Vagina (tissue), 2 donors: ENCODE measurements around the gene CD226. TPM values are rescaled to one million over a fixed set of nuclear protein-coding genes. Genes with fewer than 3 reads are reported as not detected.

Experiments
- DNase-seq, 2 donors: peaks; one replicate each; pipeline ENCODE4 v3.0.0-alpha.2; 2017; ENCODE audit errors: extremely low spot score in 2 of 2
- H3K27ac ChIP-seq: fragments of 200-600 bp; sonication (generic); one replicate; pipeline ENCODE4 v1.5.1; 2019
- H3K27me3 ChIP-seq: fragments of 200-600 bp; sonication (generic); one replicate; pipeline ENCODE4 v1.5.1; 2019
- H3K36me3 ChIP-seq, 2 donors: fragments of 200-600 bp; sonication (generic); one replicate each; pipeline ENCODE4 v1.5.1; 2017 to 2019
- H3K4me1 ChIP-seq: fragments of 200-600 bp; sonication (generic); one replicate; pipeline ENCODE4 v1.5.1; 2019
- H3K4me3 ChIP-seq, 2 donors: fragments of 200-600 bp; sonication (generic); 1 replicate in 1 of 2; 2 replicates in 1 of 2; pipeline ENCODE4 v1.5.1; 2016 to 2019
- H3K9me3 ChIP-seq: fragments of 200-600 bp; sonication (generic); one replicate; pipeline ENCODE4 v1.5.1; 2019
- POLR2A ChIP-seq, 2 donors: fragments of 450-650 bp; IDR thresholded peaks; one replicate each; pipeline ENCODE4 v1.6.1; 2017; ENCODE audit warnings: antibody characterized with exemption in 2 of 2, mild to moderate bottlenecking in 2 of 2, moderate library complexity in 2 of 2
- POLR2AphosphoS5 ChIP-seq, 2 donors: sonication (generic); formaldehyde crosslinking; IDR thresholded peaks; one replicate each; pipeline ENCODE4 v1.9.0; 2017; ENCODE audit warnings: antibody characterized with exemption in 2 of 2, mild to moderate bottlenecking in 2 of 2, low read depth in 1 of 2; ENCODE audit not compliant: insufficient read depth in 1 of 2
- intact Hi-C: fragments of 100-400 bp; cut with DNase I; formaldehyde crosslinking; loops from one replicate; pipeline ENCODE4 v1.15.1; 2023
- total RNA-seq: library from RNA; depleted of rRNA; stranded (reverse); fragments of >200 nt; gene quantifications from one replicate; pipeline ENCODE4 v1.2.3, GENCODE V29; 2016
- TF ChIP-seq, protein P1 (sequence below), 3 experiments: fragments of 450-650 bp in 2 of 3; fragments of 200-600 bp in 1 of 3; sonication (generic) in 1 of 3; IDR thresholded peaks; one replicate each; pipeline ENCODE4 v1.5.1; 2017 to 2019; ENCODE audit warnings: antibody characterized with exemption in 3 of 3, mild to moderate bottlenecking in 2 of 3, moderate library complexity in 2 of 3

CD226 gene
- total RNA-seq, 1 donor from 2014 or later = 6.4 TPM

DNA sequence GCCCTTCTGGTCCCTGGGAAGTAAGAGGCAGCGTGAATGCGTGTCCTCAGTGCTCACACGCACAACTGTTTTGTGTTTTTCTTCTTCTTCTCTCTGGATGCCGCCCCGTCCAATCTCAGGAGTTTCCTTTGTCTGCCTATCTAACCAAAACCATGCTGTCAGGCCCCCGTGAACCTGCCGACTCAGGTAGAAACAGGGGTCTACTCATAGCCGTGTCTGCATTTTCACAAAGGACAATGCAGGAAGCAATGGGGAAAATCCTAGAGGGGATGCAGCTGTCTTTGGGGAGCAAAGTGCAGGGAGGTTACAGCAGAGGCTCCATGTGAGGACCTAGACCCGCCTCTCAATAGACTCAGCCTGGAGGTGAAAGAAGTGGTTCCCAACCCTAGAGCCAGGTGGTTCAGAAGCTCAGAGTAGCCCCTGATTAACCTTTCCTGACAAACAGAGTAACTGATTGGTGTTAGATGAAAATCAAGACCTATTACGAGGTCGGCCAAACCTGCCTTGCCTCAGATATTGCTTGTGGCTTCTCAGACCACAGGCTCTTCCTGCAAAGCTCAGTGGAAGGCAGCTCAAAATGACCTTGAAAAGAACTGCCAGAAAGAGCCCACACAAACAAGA lies 49.3 kb downstream of the CD226 start:
- no peaks in the 10 kb centered on the region for H3K36me3 ChIP-seq
- no peaks in the 10 kb centered on the region for H3K27me3 ChIP-seq
- no peak overlapping the region for H3K4me3 ChIP-seq
- H3K27ac ChIP-seq = no peak overlapping the region
- no peak for TF ChIP-seq POLR2A (IDR thresholded peaks at IDR 0.05)
- TF ChIP-seq, protein P1, sequence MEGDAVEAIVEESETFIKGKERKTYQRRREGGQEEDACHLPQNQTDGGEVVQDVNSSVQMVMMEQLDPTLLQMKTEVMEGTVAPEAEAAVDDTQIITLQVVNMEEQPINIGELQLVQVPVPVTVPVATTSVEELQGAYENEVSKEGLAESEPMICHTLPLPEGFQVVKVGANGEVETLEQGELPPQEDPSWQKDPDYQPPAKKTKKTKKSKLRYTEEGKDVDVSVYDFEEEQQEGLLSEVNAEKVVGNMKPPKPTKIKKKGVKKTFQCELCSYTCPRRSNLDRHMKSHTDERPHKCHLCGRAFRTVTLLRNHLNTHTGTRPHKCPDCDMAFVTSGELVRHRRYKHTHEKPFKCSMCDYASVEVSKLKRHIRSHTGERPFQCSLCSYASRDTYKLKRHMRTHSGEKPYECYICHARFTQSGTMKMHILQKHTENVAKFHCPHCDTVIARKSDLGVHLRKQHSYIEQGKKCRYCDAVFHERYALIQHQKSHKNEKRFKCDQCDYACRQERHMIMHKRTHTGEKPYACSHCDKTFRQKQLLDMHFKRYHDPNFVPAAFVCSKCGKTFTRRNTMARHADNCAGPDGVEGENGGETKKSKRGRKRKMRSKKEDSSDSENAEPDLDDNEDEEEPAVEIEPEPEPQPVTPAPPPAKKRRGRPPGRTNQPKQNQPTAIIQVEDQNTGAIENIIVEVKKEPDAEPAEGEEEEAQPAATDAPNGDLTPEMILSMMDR (IDR thresholded peaks at IDR 0.05) = no peak
- no peak for TF ChIP-seq POLR2AphosphoS5 (IDR thresholded peaks at IDR 0.05; ENCODE audit: insufficient read depth in 1 of 2, low read depth in 1 of 2)
- H3K4me1 ChIP-seq = no peaks in the 10 kb centered on the region
- H3K9me3 ChIP-seq = no peaks in the 10 kb centered on the region
- intact Hi-C loops = no loop called here
- DNase-seq = no peak

DNA sequence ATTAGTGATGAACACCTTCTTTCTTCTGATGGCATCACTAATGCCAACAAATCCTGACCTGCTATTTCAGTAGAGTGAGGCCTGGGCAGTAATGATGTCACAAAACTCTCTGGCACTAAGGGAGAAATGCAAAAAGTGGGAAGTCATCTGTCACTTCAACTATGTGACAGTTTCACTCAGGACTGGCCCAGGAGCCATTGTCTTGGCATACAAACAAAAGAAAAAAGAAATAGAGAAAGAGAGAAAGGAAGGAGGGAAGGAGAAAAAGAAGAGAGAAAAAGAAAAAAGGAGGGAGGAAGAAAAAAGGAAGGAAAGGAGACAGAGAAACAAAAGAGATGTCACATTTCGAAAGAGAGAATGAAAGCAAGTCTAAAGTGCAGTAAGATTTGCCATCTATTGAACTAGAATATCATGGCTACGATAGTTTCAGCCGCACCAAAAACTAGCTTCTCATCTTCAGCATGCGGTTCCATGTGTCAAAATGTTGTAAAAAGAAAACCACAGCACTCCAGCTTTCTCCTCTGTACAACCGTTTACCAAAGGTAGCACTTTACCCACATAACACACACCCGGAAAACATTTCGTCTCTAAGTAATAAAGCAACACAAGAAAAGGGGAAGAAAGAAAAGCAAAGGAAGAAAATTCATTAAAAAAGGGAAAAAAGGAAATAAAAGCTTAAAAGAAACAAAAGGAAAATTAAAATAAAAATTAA lies 50.1 kb downstream of the CD226 start:
- intact Hi-C loops = no loop called here
- H3K36me3 ChIP-seq = no peaks in the 10 kb centered on the region
- no peaks in the 10 kb centered on the region for H3K27me3 ChIP-seq
- H3K4me1 ChIP-seq = no peaks in the 10 kb centered on the region
- H3K4me3 ChIP-seq = no peak overlapping the region
- H3K9me3 ChIP-seq = no peaks in the 10 kb centered on the region
- H3K27ac ChIP-seq = no peak overlapping the region
- DNase-seq = no peak
- TF ChIP-seq POLR2AphosphoS5 (IDR thresholded peaks at IDR 0.05; ENCODE audit: insufficient read depth in 1 of 2, low read depth in 1 of 2) (no peak), POLR2A (IDR thresholded peaks at IDR 0.05) (no peak)
- TF ChIP-seq, protein P1 (IDR thresholded peaks at IDR 0.05) = no peak

DNA sequence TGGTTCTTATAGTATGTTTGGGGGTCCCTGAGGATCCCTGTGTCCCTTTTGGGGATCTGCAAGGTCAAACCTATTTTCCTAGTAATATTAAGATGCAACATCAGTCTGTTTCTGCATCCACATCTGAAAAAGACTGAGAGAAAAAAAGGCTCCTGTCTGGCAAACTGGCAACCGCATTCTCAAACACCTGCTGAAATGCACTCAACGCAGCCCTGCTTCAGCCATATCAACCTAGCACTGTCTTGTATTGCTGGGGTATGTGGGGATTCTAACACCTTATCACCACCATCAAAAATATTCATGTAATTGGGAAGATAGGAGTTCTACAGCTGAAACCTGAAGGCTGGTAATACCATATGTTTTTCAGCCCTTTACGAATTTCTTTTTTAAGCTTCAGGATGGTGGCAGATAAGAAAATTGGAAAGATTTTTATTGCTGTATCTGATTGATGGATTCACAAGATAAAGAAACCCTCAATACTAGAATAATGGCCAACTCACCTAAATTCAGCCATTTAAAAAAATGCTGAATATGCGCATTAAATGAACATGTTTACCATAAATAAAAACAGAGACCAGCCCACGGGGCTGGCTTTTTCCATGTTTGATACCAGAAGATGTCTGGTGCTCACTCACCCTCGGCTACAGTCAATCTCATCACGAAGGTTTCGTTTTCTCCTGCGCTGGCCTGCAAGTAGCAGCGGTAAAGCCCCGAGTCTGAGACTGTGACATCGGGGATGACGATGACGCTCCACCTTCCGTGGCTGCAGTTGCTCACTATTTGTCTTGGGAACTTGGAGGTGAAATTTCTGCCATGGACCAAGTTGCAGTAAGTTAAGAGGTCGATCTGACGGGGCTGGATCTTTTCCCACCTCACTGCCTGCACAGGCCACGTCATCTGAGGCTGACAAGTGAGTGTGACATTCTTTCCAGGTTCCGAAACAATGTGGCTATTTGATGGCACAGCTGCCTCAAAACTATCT lies 52.3 kb downstream of the CD226 start:
- intact Hi-C loops = no loop called here
- no peaks in the 10 kb centered on the region for H3K27me3 ChIP-seq
- TF ChIP-seq, protein P1 (IDR thresholded peaks at IDR 0.05) = no peak
- TF ChIP-seq POLR2A (IDR thresholded peaks at IDR 0.05) (no peak), POLR2AphosphoS5 (IDR thresholded peaks at IDR 0.05; ENCODE audit: insufficient read depth in 1 of 2, low read depth in 1 of 2) (no peak)
- no peak for DNase-seq
- no peaks in the 10 kb centered on the region for H3K36me3 ChIP-seq
- H3K9me3 ChIP-seq = no peaks in the 10 kb centered on the region
- H3K27ac ChIP-seq = no peak overlapping the region
- H3K4me1 ChIP-seq = no peaks in the 10 kb centered on the region
- no peak overlapping the region for H3K4me3 ChIP-seq

DNA sequence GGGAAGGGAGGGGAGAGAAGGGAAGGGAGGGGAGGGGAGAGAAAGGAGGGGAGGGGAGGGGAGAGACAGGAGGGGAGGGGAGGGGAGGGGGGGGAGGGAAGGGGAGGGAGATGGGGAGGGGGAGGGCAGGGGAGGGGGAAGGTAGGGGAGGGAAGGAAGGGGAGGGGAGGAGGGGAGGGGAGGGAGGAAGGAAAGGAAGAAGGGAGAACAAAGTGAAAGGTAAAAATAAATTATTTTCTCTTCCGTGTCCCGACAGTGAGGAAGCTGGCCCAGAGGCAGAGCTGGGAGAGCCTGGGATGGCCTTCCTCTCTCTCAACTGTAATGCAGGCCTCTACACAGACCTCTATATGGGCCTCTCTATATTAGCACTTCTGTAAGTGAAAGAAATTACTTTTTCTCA lies 53.2 kb downstream of the CD226 start:
- H3K4me1 ChIP-seq = no peaks in the 10 kb centered on the region
- no peak overlapping the region for H3K4me3 ChIP-seq
- no peak for TF ChIP-seq POLR2A (IDR thresholded peaks at IDR 0.05)
- no peak for TF ChIP-seq POLR2AphosphoS5 (IDR thresholded peaks at IDR 0.05; ENCODE audit: insufficient read depth in 1 of 2, low read depth in 1 of 2)
- TF ChIP-seq, protein P1 (IDR thresholded peaks at IDR 0.05) = no peak
- H3K9me3 ChIP-seq = no peaks in the 10 kb centered on the region
- H3K36me3 ChIP-seq = no peaks in the 10 kb centered on the region
- no peak for DNase-seq
- H3K27me3 ChIP-seq = no peaks in the 10 kb centered on the region
- intact Hi-C loops = no loop called here
- H3K27ac ChIP-seq = no peak overlapping the region
